ENCODE results near the gene CDCA7. TPM values are rescaled to one million over a fixed set of nuclear protein-coding genes. Genes with fewer than 3 reads are reported as not detected.

CDCA7 gene
- total and polyA plus RNA-seq, 2 donors from 2014 or later = 0.34 to 2.0 TPM

DNA sequence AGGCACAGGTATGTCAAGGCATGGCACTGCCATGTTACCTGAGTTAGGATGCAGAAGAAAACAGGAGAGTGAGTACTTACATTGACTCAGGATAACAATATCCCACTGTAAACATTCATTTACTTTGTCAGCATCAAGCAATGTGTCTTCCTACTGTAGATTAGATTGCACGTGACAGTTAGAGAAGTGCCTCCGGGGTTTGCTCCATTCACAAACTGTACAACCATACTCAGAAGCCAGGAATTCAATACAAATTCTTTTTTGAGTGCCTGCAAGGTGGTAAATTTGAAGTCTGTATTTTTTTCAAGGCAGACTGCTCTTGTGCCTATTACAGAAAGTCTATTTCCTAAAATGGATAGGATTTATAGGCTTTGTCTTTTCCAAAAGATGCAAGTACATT, 34.1 kb downstream of the CDCA7 start:
- DNase-seq (no peak), FAIRE-seq (no peak)
- Histone ChIP-seq H3K27ac (ENCODE audit: low read depth in 2 of 2, low read length in 2 of 2) (no peak overlapping the region), H3K27me3 (ENCODE audit: control insufficient read depth, insufficient read depth, low read length) (no peaks in the 10 kb centered on the region), H3K9me3 (ENCODE audit: control insufficient read depth in 2 of 3, insufficient read depth in 1 of 3, low read length in 3 of 3) (no peaks in the 10 kb centered on the region), H3K9ac (ENCODE audit: low read length in 3 of 3) (no peak overlapping the region), H3K4me3 (ENCODE audit: low read length in 3 of 3) (no peak overlapping the region), H3K36me3 (ENCODE audit: control insufficient read depth in 2 of 3, insufficient read depth in 3 of 3, low read length in 3 of 3) (no peaks in the 10 kb centered on the region), H3K4me1 (ENCODE audit: control insufficient read depth in 2 of 3, insufficient read depth in 2 of 3, low read depth in 1 of 3, low read length in 3 of 3) (no peaks in the 10 kb centered on the region)
- intact Hi-C loops (cut with DNase I) = no loop called here
- TF ChIP-seq, protein P1, sequence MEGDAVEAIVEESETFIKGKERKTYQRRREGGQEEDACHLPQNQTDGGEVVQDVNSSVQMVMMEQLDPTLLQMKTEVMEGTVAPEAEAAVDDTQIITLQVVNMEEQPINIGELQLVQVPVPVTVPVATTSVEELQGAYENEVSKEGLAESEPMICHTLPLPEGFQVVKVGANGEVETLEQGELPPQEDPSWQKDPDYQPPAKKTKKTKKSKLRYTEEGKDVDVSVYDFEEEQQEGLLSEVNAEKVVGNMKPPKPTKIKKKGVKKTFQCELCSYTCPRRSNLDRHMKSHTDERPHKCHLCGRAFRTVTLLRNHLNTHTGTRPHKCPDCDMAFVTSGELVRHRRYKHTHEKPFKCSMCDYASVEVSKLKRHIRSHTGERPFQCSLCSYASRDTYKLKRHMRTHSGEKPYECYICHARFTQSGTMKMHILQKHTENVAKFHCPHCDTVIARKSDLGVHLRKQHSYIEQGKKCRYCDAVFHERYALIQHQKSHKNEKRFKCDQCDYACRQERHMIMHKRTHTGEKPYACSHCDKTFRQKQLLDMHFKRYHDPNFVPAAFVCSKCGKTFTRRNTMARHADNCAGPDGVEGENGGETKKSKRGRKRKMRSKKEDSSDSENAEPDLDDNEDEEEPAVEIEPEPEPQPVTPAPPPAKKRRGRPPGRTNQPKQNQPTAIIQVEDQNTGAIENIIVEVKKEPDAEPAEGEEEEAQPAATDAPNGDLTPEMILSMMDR (IDR thresholded peaks at IDR 0.05; ENCODE audit: borderline replicate concordance, extremely low read depth, insufficient read depth) = no peak

DNA sequence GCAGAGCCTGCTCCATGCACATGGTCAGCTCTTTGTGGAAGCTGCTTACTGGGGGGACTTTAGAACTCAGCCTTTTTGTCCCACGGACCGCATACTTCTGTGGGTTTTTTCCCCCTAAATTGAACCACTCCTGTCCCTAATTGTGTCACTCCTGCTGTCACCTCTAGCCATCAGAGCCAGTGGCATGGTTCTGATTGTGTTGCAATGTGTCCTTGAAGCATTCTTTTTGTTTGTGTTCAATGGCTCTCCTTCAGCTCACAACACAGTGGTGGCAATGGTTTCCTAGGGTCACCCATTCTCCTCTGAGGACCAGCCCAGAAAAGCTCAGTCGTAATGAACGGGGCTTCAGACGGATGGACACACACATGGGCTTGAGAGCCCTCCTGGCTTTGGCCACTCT, 35.4 kb downstream of the CDCA7 start:
- no peak for DNase-seq
- H3K36me3 ChIP-seq (ENCODE audit: control insufficient read depth in 2 of 3, insufficient read depth in 3 of 3, low read length in 3 of 3) = no peaks in the 10 kb centered on the region
- FAIRE-seq = no peak
- H3K9me3 ChIP-seq (ENCODE audit: control insufficient read depth in 2 of 3, insufficient read depth in 1 of 3, low read length in 3 of 3) = no peaks in the 10 kb centered on the region
- H3K9ac ChIP-seq (ENCODE audit: low read length in 3 of 3) = no peak overlapping the region
- no peaks in the 10 kb centered on the region for H3K27me3 ChIP-seq (ENCODE audit: control insufficient read depth, insufficient read depth, low read length)
- TF ChIP-seq, protein P1 (IDR thresholded peaks at IDR 0.05; ENCODE audit: borderline replicate concordance, extremely low read depth, insufficient read depth) = no peak
- H3K27ac ChIP-seq (ENCODE audit: low read depth in 2 of 2, low read length in 2 of 2) = no peak overlapping the region
- no peak overlapping the region for H3K4me3 ChIP-seq (ENCODE audit: low read length in 3 of 3)
- no peaks in the 10 kb centered on the region for H3K4me1 ChIP-seq (ENCODE audit: control insufficient read depth in 2 of 3, insufficient read depth in 2 of 3, low read depth in 1 of 3, low read length in 3 of 3)
- intact Hi-C loops (cut with DNase I) = no loop called here

DNA sequence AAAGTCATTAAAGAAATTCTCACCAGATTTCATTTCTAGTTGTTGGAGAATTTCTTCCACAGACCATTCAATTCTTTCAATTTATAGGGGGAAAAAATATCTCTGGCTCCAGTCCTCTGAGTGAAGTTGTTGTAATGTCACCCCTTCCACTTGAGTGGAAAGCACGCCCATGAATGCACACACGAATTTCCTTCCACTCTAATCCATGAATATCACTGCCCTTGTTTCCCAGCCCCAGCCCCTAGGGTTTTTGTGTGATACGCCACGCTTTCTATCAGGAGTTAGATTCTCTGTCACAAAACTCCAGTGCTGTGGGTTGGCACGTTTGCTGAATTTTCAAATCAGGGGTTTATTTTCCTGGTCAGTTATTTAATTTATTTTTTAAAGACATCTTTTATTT, 38.1 kb downstream of the CDCA7 start:
- no peak for FAIRE-seq
- TF ChIP-seq, protein P1 (IDR thresholded peaks at IDR 0.05; ENCODE audit: borderline replicate concordance, extremely low read depth, insufficient read depth) = no peak
- intact Hi-C loops (cut with DNase I) = no loop called here

DNA sequence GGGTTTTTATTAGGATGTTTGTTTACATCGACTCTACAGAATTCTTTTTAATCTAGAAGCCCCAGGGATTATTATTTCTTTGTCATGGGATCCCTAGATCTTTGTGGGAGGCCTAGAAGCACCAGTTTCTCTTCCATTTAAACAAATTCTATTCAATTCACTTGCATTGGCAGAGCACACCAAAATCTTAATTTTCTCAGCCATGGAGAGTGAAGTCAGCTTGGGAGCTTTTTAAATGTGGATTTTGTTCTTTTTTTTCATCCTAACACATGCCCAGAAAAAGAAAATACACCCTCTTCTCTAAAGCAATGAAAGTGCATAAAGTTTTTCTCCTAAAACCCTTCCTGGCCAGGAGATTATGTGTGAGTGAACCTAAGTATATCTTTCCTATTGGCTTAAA, 38.5 kb downstream of the CDCA7 start:
- Histone ChIP-seq H3K4me1 (ENCODE audit: control insufficient read depth in 2 of 3, insufficient read depth in 2 of 3, low read depth in 1 of 3, low read length in 3 of 3) (no peaks in the 10 kb centered on the region), H3K9me3 (ENCODE audit: control insufficient read depth in 2 of 3, insufficient read depth in 1 of 3, low read length in 3 of 3) (no peaks in the 10 kb centered on the region), H3K36me3 (ENCODE audit: control insufficient read depth in 2 of 3, insufficient read depth in 3 of 3, low read length in 3 of 3) (no peaks in the 10 kb centered on the region), H3K27ac (ENCODE audit: low read depth in 2 of 2, low read length in 2 of 2) (no peak overlapping the region), H3K4me3 (ENCODE audit: low read length in 3 of 3) (no peak overlapping the region), H3K27me3 (ENCODE audit: control insufficient read depth, insufficient read depth, low read length) (no peaks in the 10 kb centered on the region), H3K9ac (ENCODE audit: low read length in 3 of 3) (no peak overlapping the region)
- DNase-seq (no peak), FAIRE-seq (no peak)
- TF ChIP-seq, protein P1 (IDR thresholded peaks at IDR 0.05; ENCODE audit: borderline replicate concordance, extremely low read depth, insufficient read depth) = no peak
- intact Hi-C loops (cut with DNase I) = no loop called here

More for the DNA sequence above, 38.1 kb downstream of the CDCA7 start:
- H3K9ac ChIP-seq (ENCODE audit: low read length in 3 of 3) = no peak overlapping the region
- no peak overlapping the region for H3K4me3 ChIP-seq (ENCODE audit: low read length in 3 of 3)
- no peaks in the 10 kb centered on the region for H3K4me1 ChIP-seq (ENCODE audit: control insufficient read depth in 2 of 3, insufficient read depth in 2 of 3, low read depth in 1 of 3, low read length in 3 of 3)
- DNase-seq = no peak
- no peaks in the 10 kb centered on the region for H3K9me3 ChIP-seq (ENCODE audit: control insufficient read depth in 2 of 3, insufficient read depth in 1 of 3, low read length in 3 of 3)
- no peaks in the 10 kb centered on the region for H3K27me3 ChIP-seq (ENCODE audit: control insufficient read depth, insufficient read depth, low read length)
- H3K27ac ChIP-seq (ENCODE audit: low read depth in 2 of 2, low read length in 2 of 2) = no peak overlapping the region
- no peaks in the 10 kb centered on the region for H3K36me3 ChIP-seq (ENCODE audit: control insufficient read depth in 2 of 3, insufficient read depth in 3 of 3, low read length in 3 of 3)
